Measurements from ENCODE around the gene C11orf65.

DNA sequence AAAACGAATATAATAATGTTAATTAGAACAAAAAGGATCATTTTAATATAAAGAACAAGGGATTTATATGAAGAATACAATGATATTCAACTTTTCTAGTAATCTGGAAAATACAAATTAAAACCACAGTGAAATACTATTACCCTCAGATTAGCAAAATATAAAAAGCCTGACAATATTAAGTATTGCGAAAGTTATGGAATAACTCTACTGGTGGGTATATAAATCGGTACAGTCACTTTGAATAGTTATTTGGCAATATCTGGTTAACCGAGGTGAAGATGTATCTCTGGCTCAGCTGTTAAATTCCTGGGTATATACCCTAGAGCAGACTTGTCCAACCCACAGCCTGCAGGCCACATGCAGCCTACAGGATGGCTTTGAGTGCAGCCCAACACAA is 125.7 kb downstream of the C11orf65 start:
- TF ChIP-seq POLR2A (IDR thresholded peaks at IDR 0.05; ENCODE audit: low read depth, low read length) (no peak), POLR2AphosphoS5 (IDR thresholded peaks at IDR 0.05; ENCODE audit: low read depth, low read length) (no peak), TAF1 (IDR thresholded peaks at IDR 0.05; ENCODE audit: borderline replicate concordance, low read depth, low read length) (no peak)

Data from GM12892 (cell line).